Endothelial cell of umbilical vein (primary cell): ENCODE results near the gene SLC9C2.
"Not testable (repeated sequence)": the region's sequence is repeated elsewhere in the genome, so short reads cannot be mapped to it uniquely, and the experiment has no call there.

ENCODE experiments used
- EZH2 ChIP-seq: IDR thresholded peaks from 2 replicates; pipeline ENCODE4 v1.6.1; 2012; ENCODE audit warnings: borderline replicate concordance, low read depth, mild to moderate bottlenecking, moderate library complexity, low read length, inconsistent platforms; ENCODE audit not compliant: severe bottlenecking
- FOS ChIP-seq: IDR thresholded peaks from 2 replicates; pipeline ENCODE4 v1.6.1; 2011; ENCODE audit warnings: mild to moderate bottlenecking, low read length, moderate library complexity, borderline replicate concordance; ENCODE audit not compliant: insufficient read depth
- GATA2 ChIP-seq: IDR thresholded peaks from 2 replicates; pipeline ENCODE4 v1.7.0; 2011; ENCODE audit warnings: low read depth, mild to moderate bottlenecking, moderate library complexity, mixed read lengths, low read length; ENCODE audit not compliant: insufficient read length, insufficient read depth
- JUN ChIP-seq: IDR thresholded peaks from 2 replicates; pipeline ENCODE4 v1.6.1; 2011; ENCODE audit warnings: borderline replicate concordance, low read depth; ENCODE audit not compliant: insufficient read length, insufficient read depth
- MYC ChIP-seq: IDR thresholded peaks from one replicate; pipeline ENCODE4 v1.6.1; 2011; ENCODE audit warnings: mild to moderate bottlenecking, low read depth, low read length
- POLR2A ChIP-seq: IDR thresholded peaks from 2 replicates; pipeline ENCODE4 v1.6.1; 2012; ENCODE audit warnings: low read depth, mild to moderate bottlenecking, control low read depth, low read length
- POLR2AphosphoS5 ChIP-seq: IDR thresholded peaks from 2 replicates; pipeline ENCODE4 v1.6.1; 2012; ENCODE audit warnings: low read depth, mild to moderate bottlenecking, control low read depth, low read length, moderate library complexity; ENCODE audit not compliant: insufficient read depth
- TF ChIP-seq, protein P1 (sequence below), 2 donors: IDR thresholded peaks; 1 replicate in 1 of 2; 2 replicates in 1 of 2; pipeline ENCODE4 v1.5.1; 2011; ENCODE audit warnings: low read length in 2 of 2, mild to moderate bottlenecking in 2 of 2, moderate library complexity in 2 of 2, control low read depth in 1 of 2, inconsistent platforms in 1 of 2, low read depth in 1 of 2; ENCODE audit not compliant: insufficient read depth in 1 of 2; ENCODE audit errors: extremely low read depth in 1 of 2
- TF ChIP-seq, protein P2 (sequence below): IDR thresholded peaks from 2 replicates; pipeline ENCODE4 v1.6.1; 2011; ENCODE audit not compliant: insufficient read depth, insufficient read length

DNA sequence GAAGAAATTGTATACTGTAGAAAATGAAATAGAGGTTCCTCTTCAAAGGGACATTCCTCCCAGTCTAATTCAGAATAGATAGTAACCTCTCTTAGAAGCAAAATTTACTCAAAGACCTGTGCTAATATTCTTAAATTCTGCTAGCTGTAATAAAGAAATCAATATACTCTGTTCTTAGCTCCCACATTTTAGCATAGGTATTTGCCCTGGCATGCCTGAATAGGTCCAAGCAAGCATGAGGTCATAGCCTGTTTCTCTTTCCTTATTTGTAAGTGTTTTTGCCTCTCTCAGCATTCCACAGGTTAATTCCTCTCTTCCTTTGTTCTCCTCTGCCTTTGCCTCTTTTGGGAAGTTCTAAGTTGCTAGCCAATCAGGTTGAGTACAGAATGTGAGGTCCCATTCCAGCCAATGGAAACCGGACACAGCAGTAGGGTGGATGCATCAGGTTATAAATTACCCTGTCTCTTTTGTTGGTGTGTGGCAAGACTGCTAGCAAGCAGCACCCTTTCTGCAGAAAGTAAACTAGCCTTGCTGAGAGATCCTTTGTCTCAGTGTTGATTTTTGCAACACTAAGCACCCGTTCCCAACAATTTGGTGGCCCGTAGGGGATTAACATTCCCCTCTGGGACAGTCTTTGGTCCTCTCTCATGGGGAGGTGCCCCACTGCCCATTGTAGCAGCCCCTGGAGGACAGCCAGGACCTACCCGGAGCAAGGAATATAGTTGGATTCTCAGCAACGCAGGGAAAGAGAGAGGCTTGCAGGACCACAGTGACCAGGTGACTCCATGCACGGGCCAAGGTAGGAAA is 34.6 kb upstream of the SLC9C2 start:
- TF ChIP-seq POLR2A, JUN, EZH2, POLR2AphosphoS5, FOS, MYC, GATA2: not testable (repeated sequence)
- TF ChIP-seq, protein P1, sequence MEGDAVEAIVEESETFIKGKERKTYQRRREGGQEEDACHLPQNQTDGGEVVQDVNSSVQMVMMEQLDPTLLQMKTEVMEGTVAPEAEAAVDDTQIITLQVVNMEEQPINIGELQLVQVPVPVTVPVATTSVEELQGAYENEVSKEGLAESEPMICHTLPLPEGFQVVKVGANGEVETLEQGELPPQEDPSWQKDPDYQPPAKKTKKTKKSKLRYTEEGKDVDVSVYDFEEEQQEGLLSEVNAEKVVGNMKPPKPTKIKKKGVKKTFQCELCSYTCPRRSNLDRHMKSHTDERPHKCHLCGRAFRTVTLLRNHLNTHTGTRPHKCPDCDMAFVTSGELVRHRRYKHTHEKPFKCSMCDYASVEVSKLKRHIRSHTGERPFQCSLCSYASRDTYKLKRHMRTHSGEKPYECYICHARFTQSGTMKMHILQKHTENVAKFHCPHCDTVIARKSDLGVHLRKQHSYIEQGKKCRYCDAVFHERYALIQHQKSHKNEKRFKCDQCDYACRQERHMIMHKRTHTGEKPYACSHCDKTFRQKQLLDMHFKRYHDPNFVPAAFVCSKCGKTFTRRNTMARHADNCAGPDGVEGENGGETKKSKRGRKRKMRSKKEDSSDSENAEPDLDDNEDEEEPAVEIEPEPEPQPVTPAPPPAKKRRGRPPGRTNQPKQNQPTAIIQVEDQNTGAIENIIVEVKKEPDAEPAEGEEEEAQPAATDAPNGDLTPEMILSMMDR (IDR thresholded peaks at IDR 0.05; ENCODE audit: extremely low read depth in 1 of 2, insufficient read depth in 1 of 2, low read depth in 1 of 2, low read length in 2 of 2): not testable (repeated sequence)
- TF ChIP-seq, protein P2, sequence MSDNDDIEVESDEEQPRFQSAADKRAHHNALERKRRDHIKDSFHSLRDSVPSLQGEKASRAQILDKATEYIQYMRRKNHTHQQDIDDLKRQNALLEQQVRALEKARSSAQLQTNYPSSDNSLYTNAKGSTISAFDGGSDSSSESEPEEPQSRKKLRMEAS: not testable (repeated sequence)
